HG02884 (cell line): ENCODE results near the gene PDE6C.

Experiments
- ATAC-seq: cut with Tn5 transposase; IDR thresholded peaks from one replicate; pipeline ENCODE4 v1.9.1; 2021; ENCODE audit warnings: mild to moderate bottlenecking, moderate library complexity; ENCODE audit not compliant: unreplicated experiment

The PDE6C gene

DNA sequence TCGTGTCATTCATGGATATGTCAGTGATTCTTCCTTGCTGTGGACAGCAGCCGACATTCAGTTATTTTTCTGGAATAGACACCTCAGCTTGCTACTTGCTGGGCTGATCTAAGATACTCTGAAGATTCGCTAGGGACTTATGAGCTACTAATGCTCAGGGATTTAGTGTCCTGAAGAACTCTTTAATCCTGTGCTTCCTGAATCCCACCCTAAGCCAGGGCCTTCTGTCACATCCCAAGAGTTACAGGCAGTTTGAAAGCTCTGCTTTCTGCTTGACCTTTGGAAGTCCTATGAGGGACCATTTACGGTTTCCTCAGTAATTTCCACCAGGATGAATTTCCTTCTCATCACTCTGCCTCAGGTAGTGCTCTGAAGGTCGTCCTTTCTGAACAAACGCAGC, at the start of gene PDE6C:
TSS of gene PDE6C (plus strand) at position 227 of the 400 bp plus-strand sequence. CDS start 189 bp downstream, outside the sequence.
- ATAC-seq = no peak

DNA sequence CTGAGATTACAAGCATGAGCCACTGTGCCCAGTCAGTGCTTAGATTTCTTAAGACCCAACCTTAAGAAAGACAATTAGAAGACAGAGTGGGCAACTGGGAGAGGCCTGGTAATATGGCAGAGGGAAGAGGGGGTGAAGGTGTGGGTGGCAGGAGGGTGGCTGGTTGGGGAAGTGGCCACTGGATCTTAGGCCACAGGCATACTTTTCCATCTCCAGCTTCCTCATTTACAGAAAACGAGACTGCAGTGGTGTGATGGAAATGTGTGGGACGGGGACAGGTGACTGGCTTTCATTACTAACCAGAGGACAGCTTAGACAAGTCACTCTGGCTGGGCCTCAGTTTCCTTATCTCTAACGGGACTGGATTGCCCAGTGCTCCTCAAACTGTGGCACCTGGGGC, 46.9 kb upstream of the PDE6C start:
- ATAC-seq = no peak

- ATAC-seq = no peak
Measured at GRCh38 chr10:93566435-93567276, 45.7 kb upstream of the PDE6C start, which contains the start of gene FFAR4. TSS of gene FFAR4 (plus strand) at chr10:93566665. CDS start at chr10:93566721, 56 bp downstream.

DNA sequence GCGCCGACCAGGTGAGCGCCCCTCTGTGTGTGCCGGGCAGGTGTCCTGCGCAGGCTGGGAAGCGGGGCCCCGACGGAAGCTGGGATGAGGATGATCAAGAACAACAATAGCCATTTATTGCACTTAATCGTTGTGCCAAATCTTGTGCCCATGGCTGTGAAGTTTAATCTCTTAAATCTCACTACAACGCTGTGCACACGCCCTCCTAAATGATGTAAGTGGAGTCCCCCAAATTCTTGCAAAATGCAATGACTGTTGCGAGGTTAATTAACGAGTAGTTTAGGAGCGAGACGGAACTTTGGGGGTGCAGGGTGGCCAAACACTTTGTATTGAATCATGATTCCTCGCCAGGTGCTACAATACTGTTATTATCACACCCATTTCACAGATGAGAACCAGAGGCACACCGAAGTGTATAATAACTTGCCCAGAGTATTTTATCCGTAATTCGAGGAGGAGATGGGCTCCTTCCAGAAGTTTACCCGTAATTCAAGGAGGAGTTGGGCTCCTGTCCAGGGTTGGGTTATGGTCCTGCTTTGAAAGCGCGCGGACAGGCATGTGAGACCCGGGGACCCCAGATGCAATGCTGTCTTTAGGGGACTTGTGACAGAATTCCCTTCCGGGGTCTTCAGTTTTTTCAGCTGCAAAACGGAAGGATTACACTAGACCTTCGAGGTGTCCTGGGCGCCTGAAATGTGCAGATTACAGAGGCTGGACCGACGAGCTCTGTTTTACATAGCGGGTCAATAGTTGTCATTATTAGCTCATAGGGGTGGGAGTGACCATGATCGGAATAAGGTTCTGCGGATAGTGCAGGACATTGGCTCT, 44.8 kb upstream of the PDE6C start:
- no peak for ATAC-seq

DNA sequence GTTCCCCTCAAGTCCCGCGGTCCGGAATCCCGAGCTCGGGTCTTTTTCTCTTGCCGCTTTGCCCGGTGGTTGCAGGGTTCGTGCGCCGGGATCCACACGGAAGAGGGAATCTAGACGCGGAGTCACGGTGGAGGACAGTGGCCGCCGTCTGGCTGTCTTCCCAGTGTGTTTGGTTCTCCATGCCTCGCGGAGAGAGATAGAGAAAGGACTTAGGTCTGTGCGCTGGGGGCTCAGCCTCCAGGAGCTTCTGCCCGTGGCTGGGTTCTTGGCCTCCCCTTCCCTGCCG, 44.3 kb upstream of the PDE6C start:
- no peak for ATAC-seq

DNA sequence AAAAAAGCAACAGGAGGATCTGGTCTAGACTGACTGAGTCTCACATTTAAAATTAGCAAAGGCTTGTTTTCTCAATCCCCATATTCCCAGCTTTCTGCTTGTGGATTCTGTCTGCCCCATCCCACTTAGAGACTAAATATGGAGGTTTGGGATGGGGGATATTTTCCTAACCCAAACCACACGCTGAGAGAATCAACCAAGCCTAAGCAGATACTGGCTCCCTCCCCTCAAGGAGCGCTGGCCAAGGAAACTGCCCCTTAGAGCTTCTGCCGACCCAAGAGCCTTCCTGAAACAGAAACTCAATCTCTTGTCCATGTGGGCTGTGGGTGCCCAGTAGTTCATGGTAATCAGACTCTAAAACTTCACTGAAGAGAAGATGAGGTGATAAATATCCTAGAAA, 42.0 kb upstream of the PDE6C start:
- no peak for ATAC-seq

DNA sequence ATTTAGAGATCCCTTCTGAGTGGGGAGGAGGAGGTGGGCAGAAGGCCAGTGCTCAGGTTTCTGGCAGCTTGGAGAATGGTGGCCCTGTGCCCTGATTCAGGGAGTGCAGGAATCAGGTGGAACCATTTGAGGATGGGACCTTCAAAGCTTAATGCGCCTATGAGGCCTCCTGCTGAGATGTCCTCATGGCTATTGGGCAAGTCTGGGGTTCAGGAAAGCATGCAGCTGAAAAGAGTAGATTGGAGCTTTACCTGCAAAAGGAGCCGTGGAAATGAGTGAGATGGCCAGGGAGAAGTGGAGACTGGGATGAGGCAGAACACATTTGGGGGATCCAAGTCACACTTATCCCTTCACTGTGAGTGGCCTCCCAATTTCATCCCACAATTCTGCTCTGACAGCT, 39.7 kb upstream of the PDE6C start:
- ATAC-seq = no peak

DNA sequence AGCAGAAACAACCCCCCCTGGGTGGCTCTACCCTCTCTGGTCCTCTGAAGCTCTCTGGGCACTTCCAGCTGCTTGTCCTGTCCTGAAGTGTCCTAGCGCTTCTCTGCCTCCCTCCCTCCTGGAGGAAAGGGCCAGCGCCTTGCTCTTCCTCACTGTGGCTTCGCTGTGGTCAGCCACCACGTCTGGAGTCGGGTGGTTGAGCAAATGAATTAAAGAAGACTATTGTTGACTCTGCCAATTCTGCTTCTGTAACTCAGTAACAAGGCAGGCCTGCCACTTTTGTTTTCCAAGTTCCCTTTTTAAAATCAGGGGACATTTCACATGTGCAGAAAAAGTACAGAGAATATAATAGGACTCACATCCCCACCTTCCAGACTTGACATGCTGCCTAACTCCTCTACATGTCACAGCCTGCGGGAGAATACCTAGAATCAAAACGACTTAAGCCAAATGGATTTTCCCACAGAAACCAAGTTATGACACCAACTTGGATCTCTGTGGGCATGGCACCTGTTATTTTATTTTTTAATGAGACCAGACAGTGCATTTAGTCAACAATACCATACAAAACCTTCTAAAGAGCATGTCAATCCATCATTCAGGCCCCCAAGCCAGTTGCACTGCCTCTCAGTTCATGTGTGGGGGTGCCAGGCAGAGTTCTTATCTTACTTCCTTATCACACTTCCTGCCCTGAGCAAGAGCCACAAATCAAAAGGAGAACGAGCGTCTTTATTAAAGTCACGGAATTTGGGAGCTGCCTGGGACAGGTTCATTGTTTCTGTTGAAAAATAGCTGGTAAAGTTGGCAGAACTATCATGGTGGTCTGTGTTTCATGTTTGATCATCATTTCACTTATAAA, 39.1 kb upstream of the PDE6C start:
- ATAC-seq = no peak

- ATAC-seq = no peak
Measured at GRCh38 chr10:93573924-93574323, 38.4 kb upstream of the PDE6C start.

DNA sequence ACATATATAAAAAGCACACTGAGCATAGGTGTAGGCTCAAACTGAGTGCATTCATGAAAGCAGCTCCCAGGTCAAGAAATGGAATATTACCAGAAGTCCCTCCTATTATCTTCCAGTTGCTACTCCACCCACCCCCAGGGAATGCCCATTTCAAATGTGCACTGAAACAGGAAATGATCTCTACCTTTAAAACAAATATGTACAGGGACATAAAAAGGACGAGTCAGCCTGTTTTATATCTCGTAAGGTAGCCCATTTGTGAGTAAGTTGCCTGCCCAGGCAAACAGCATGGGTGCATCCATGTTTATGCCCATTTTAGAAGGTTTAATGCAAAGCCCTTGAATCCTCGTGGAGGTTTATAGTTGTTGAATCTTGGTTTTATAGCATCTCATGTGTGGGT, 35.4 kb upstream of the PDE6C start:
- no peak for ATAC-seq

GRCh38 chr10:93577565-93577964, 34.8 kb upstream of the PDE6C start:
- no peak for ATAC-seq

DNA sequence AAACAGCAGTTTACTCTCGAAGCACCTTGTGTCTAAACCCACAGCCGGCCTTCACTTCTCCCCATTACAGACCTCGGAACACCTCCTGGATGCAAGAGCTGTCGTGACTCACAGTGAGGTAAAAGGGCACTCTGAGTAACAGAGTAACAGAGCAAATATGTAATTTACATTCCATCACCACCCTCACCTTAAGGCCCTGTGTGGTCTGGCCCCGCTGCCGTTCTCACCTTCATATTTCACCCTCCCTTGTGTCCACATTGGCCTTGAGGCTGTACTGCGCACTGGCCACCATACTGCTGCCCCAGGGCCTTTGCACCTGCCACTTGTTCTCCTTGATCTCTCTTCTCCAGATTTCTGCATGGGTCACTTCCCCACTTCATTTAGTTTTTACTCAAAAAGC, 33.2 kb upstream of the PDE6C start:
- ATAC-seq = no peak

DNA sequence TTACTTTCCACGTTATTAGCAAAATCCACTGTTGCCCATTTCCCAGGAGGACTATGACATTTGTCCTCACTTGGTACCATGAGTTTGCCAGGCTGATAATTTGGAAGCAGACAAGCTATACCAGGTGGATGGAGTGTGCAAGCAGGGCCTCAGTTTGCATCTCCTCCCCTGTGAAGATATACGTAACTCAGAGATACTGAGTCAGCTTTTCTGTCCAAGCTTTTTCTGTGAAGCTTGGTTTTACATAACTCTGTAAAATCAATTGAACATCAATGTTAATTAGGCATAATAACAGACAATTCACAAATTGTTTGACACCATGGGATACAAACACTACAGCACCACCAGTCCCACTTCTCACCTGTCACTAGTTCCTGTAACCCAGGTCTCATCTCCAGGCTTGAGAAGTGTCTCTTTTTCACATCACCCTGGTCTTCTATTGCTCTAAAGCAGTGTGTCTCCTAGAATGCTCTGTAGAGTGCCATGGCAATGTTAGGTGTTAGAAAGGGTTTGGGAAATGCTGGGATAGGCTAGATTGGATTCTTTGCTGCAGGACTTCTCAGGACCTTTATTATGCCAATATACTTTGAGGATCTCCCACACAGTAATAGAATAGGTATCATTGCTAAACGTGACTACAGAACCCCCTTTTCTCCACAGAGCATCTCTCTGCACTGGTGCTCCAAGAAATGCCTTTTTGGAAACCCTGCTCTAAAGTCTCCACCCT, 32.2 kb upstream of the PDE6C start:
- ATAC-seq = no peak

GRCh38 chr10:93580828-93581227, 31.5 kb upstream of the PDE6C start:
- no peak for ATAC-seq

- no peak for ATAC-seq
Measured at GRCh38 chr10:93584445-93584844, 27.9 kb upstream of the PDE6C start.

DNA sequence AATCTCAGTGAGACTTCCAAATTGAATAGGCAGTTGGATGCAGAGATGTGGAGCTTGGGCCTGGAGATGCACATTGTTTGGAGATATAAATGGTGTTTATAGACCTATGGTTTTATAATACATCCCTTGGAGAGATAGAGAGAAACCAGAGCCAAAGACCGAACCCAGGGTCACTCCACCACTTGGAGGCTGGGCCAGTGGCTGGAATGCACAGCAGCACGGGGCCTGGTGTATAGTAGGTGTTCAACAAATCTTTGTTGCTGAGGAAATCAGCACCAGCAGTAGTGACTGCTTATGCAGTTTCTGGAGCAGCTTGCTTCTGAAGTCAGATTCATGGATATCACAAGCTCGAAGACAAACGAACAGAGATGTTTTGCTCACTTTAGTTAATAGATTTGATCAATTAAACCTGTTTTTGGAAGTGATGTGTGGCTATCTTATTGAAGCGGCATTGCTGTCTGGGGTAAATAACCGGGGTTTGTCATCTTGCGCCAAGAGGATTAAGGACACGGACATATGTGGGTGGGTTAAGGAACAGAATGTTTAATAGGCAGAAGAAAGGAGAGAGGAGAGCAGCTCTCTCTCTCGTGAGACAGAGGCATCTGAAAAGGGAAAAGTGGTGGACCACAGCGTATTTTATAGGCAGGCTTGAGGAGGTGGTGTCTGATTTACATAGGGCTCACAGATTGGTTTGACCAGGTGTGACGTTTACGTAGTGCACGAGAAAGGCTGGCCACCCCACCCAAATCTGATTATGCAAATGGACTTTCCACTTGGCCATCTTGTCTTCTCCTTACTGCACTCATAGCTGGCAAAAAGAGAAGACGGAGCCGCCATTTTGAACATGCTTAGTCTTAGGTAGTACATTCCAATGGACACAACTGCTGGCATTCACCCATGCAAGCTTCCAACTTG, 22.4 kb upstream of the PDE6C start:
- ATAC-seq = no peak

DNA sequence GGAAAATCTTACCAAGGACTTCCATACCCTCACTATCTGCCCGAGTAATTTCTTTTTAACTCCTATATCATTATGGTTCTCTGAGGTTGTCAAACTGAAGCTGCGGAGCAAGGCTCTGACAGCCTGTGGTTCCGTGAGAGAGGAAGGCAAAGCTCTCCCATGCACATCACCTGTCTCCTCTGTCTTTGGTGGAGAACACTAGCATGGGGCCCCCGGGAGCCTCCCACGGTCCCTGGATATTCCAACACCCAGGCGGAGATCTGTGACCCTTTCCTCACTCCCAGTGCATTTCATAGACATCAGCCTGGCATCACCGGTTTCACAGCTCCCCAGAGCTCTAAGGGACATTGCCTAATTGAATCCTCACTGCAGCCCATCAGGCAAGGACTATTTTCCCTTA, 21.7 kb upstream of the PDE6C start:
- ATAC-seq = no peak

GRCh38 chr10:93591065-93591808, 21.1 kb upstream of the PDE6C start:
- no peak for ATAC-seq

DNA sequence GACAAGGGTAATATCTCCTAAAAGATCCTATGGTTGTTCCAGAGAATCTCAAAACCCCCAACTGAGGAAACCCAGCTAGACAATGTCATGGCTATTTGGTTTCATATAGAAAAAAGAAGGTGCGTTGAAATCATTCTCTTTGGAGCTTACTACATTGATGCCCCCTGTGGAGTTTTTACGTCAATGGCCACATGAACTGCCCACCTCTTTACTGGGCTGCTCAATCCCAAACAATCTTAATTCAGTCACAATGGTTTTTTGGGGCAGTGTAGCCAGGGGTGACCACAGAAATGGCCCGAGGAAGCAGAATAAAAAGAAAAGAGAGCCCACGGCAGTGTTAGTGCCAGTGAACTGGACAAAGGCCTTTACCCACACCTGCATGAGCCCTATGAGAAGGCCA, 19.1 kb upstream of the PDE6C start:
- ATAC-seq = no peak
